Measurements from ENCODE around the gene FGF2.
"Not testable (repeated sequence)": the region's sequence is repeated elsewhere in the genome, so short reads cannot be mapped to it uniquely, and the experiment has no call there.

The FGF2 gene

GRCh38 chr4:122917731-122918130 lies 91.1 kb downstream of the FGF2 start:
- DNase-seq (ENCODE audit: insufficient read length, low spot score), result no peak
- FAIRE-seq, result no peak

- FAIRE-seq (no peak), DNase-seq (ENCODE audit: insufficient read length, low spot score) (no peak)
These were observed 93.8 kb downstream of the FGF2 start for GRCh38 chr4:122920473-122920872.

- no peak for DNase-seq (ENCODE audit: insufficient read length, low spot score)
- no peak for FAIRE-seq
These were observed 94.7 kb downstream of the FGF2 start for GRCh38 chr4:122921300-122921699.

GRCh38 chr4:122921971-122922876 lies 95.6 kb downstream of the FGF2 start, which contains the start of gene NUDT6:
NUDT6 (minus strand) TSS chr4:122922597; CDS start chr4:122922572, 25 bp downstream.
- DNase-seq (ENCODE audit: insufficient read length, low spot score), result no peak

GRCh38 chr4:122922877-122923511 lies 96.4 kb downstream of the FGF2 start:
- FAIRE-seq, result peak; percentile 97
- DNase-seq (ENCODE audit: insufficient read length, low spot score), result peak; percentile 60

More at GRCh38 chr4:122921971-122922876, 95.6 kb downstream of the FGF2 start, which contains the start of gene NUDT6:
- FAIRE-seq, result peak; percentile 60

GRCh38 chr4:122928930-122929329 lies 102.3 kb downstream of the FGF2 start:
- DNase-seq (ENCODE audit: insufficient read length, low spot score) (no peak), FAIRE-seq (no peak)

GRCh38 chr4:122930862-122931261 lies 104.2 kb downstream of the FGF2 start:
- FAIRE-seq, result peak; percentile 8
- DNase-seq (ENCODE audit: insufficient read length, low spot score), result no peak

GRCh38 chr4:122932763-122933162 lies 106.1 kb downstream of the FGF2 start:
- FAIRE-seq (no peak), DNase-seq (ENCODE audit: insufficient read length, low spot score) (no peak)

- FAIRE-seq; DNase-seq (ENCODE audit: insufficient read length, low spot score): not testable (repeated sequence)
These were observed 118.5 kb downstream of the FGF2 start for GRCh38 chr4:122945136-122945535.

GRCh38 chr4:122946142-122946541 lies 119.5 kb downstream of the FGF2 start:
- FAIRE-seq (no peak), DNase-seq (ENCODE audit: insufficient read length, low spot score) (no peak)

Measured in GM19239 (cell line).